ENCODE data around the gene CD4. TPM values are rescaled to one million over a fixed set of nuclear protein-coding genes. Genes with fewer than 3 reads are reported as not detected.

Gene CD4
- total RNA-seq, 1 donor from 2014 or later, result 31.3 TPM

DNA sequence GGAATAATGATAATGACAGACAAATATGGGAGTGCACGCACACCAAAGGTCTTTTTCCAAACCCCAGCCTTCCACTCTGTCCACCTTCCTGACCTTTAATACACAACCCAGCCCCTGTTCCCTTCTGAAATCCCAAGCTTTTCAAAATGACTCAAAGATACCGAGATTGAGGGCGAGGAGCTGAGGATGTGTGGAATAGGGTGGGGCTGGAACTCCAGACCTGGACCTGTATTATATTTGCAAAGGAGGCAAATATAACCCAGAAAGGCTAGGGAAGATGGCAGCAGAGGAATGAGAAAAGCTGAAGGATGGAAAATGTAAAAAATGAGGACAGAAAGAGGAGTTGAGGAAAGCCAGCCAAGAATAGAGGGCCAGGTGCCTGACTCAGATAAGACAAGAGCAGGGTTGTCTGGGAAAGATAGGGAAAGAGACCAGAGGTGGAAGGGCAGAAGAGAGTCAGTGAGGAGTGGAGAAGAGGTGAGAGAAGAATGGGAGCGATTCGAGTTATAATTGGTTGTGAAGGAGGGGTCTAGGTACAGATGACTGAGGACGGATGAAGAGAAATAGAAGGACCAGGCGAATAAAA, 24.2 kb upstream of the CD4 start:
- DNase-seq (ENCODE audit: low spot score), result no peak

DNA sequence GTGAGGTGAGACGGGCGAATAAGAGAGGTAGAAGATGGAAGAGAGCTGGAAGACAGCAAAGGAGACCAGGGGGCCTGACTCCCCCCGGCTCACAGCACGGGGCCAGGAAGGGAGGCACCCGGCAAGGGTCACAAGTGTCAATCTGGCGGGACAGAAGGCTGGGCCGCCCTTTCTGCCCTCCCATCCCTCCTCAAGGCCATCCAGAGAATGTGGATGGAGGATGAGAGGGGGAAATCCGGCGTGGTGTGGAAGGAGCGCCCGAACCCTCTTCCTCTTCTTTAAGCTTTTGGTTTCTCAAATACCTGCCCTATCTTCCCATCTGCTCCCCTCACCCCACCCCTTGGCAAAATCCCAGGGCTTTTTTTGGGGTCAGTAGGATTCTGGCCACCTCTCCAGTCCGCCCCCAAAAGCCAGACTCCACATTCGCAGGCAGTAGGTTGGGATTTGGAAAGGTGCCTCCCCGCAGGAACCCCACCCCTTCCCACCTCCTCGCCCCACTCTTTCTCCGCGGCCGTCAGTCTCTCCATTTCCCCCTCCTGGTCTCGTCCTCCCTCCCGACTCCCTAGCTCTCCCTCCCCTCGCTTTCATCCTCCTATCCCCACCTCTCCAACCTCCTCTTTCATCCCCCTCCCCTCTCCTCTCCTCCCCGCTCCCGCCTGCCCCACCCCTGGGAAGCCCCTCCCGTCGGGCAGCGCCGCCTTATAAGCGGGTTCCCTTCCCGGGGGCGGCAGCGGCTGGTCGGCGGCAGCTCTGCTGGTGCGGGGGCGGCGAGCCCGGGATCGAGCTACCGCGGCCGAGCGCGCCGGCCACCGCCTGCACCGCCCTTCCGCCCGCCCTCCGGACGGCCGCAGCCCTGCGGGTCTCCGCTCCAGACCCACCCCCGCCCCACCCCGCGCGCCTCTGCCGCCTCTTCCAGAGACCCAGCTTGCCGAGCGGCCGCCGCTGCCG, 23.4 kb upstream of the CD4 start, which contains the start of gene PTMS:
TSS of gene PTMS (plus strand) at position 730 of the 948 bp plus-strand sequence. CDS start 343 bp downstream, outside the sequence.
- DNase-seq (ENCODE audit: low spot score), result peak; percentile 93

DNA sequence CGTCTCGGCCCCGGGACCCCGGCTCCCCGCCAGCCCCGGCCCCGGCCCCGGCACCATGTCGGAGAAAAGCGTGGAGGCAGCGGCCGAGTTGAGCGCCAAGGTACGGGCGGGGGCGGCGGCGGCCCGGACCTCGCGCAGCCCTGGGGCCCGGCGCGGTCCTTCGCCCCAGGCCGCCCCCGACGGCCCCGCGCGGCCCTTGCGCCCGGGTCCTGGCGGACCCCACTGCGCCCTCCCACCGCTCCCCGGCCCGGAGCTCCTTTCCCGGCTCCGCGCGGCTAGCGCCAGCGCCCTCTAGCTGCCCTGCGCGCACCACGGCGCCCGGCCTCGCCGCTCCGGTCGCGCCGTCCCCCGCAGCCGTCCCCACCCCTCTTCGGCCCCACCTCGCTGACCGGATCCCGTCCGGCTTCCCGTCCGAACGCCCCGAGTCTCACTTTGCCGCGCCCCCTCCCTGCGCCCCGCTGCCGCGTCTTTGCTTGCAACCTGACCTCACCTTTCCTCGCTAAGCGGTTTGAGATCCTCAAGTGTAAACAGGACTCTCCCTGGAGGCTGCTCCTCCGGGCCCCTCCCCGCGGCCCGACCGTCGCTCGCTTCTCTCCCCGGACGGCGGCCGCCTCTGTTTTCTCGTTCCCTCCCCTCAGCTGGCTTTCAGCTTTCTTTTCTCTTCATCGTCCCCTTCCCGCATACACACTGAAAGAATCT, 22.5 kb upstream of the CD4 start:
- peak; percentile 95 for DNase-seq (ENCODE audit: low spot score)

DNA sequence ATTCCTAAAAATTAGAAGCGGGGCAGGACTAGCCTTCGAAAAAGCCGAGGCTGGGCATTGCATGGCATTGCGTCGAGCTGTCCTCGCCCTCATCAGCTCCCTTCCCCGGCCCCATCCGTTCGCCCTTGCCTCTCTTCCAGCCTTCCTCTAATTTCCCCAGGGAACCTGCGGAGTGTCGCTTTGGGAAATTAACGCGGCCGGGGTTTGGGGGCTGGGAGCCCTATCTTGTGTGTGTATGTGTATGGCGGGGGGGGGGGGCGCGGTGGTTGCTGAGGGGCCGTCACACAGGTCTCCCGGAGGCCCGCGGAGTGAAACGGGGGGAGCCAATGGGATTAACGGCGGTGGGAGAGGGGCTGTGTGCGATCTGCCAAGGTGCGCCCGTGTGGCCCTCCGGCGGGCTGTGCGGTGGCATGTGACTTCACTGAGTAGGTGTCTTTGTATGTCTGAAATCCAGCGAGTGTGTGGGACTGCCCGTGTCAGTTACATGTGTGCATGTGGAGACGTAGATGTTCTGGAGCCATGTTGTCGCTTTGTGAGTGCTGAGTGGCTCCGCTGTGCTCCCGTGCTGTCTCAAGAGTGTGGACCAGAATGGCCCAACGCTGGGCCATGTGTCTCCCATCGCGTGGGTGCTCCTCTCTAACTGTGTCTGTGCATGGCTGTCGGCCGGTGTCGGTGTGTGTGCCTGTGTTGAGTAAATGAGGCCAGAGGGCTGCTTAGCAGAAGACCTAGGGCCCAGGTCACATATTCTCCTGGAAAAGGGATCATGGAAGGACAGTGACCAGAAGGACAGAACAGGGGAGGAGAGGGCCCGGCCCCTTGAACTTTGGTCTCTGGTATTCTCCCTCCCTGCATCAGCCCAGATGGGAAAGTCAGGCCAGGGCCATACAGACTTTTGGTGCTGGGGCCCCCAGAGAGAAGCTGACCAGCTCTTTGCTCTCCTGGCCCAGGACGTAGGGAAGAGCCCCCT, 21.7 kb upstream of the CD4 start:
- no peak for DNase-seq (ENCODE audit: low spot score)

DNA sequence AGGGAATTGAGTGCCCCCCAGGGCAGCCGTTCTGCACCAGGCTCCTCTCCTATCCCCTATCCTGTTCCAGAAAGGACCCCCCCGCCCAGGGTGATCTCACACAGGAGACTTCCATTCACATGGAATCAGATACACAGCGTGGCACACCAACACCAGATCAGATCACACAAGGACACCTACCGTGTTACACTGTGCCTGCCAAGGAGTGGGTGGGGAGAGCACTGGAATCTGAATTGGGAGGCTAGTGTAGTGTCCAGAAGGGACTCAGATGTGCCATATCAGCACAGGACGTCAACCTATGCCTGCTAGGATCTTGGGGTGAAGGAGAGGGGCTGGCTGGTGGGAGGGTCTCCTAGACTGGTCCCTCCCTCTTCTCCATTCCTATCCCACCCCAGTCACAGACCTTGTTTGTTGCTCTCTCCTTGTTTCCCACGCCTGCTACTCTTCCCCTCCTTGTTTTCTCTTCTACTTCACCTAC, 20.9 kb upstream of the CD4 start:
- no peak for DNase-seq (ENCODE audit: low spot score)

DNA sequence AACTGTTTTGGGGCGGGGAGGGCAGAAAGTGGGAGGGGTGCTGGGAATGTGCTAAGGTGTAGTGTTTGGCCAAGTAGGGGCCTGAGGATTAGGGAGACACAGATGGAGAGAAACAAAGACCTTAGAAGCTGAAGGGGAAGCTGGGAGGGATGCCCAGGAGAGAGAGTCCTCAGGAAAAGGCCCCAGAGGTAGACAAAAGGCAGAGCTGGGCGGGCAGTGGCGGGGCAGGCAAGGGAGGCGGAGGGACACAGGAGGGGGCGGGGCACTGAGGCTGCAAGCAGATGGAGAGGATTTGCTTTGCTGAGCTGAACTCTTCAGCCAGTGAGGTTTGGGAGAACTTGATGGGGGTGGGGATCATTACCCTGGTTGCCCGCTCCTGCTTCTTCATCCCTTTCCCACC, 20.3 kb upstream of the CD4 start:
- DNase-seq (ENCODE audit: low spot score), result no peak

DNA sequence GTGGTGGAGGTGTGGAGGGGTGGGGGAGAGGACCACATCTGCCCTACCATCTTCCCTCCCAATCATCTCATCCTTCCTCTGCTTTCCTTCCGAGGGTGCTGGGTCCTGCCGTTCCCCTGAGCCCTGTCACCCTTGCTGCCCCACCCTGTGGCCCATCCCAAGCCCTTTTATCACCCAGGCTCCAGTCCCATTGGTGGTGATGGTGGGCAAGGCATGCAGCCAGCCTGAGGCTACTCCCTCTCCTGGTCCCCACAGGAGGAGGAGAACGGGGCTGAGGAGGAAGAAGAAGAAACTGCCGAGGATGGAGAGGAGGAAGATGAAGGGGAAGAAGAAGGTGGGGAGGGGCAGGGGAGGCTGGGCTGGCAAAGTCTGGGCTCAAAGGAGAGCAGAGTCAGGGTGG, 19.7 kb upstream of the CD4 start:
- no peak for DNase-seq (ENCODE audit: low spot score)

DNA sequence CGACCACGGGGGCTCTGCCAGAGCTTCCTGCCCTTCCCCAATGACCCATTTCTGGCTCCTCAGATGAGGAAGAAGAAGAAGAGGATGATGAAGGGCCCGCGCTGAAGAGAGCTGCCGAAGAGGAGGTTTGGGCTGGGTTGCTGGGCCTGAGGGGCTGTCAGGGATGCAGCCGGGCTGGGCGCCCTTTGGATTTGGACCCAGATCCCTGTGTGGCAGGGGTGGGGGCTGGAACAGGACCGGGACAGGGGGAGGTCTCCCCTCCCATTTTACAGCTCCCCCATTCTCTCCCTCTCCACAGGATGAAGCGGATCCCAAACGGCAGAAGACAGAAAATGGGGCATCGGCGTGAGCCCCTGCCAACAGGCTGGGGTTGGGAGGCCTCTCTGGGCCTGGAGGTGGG, 19.2 kb upstream of the CD4 start:
- no peak for DNase-seq (ENCODE audit: low spot score)

DNA sequence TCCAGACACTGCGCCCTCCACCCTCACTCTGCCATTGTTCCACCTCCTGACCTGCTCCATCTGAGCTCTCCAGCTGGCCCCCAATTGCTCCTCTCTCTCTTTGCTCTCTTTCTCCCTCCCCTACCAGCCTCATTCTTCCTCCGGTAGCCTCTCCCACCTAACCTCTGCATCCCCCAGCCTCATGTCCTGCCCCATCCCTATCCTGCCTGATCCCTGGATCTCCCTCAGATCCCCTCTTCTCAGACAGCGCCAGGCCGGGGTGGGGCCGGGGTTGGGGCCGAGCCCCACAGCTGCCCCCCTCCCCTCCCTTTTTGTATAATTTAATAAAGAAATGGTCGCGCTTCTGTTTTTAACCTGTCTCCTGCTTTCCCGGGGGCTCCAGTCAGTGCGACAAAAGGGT, 18.7 kb upstream of the CD4 start:
- no peak for DNase-seq (ENCODE audit: low spot score)

DNA sequence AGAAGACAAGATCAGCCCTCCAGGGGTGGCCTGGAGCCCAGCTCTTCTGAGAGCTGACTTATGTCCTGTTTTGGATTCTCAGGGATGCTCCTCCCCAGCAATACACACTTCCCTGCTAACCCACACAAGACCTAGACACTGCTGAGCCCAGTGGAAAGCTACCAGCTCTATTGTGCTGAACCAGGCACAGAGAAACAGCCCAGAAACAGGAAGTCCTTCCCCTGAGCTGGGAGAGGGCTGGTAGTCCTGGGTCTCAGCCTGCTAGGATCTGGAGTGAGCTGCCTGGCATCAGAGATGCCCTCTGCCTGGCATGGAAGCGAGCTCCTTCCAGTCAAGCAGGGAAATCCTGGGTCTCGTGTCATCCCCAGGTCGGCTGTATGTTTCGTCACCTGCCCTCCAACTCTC, 18.2 kb upstream of the CD4 start:
- DNase-seq (ENCODE audit: low spot score), result no peak

DNA sequence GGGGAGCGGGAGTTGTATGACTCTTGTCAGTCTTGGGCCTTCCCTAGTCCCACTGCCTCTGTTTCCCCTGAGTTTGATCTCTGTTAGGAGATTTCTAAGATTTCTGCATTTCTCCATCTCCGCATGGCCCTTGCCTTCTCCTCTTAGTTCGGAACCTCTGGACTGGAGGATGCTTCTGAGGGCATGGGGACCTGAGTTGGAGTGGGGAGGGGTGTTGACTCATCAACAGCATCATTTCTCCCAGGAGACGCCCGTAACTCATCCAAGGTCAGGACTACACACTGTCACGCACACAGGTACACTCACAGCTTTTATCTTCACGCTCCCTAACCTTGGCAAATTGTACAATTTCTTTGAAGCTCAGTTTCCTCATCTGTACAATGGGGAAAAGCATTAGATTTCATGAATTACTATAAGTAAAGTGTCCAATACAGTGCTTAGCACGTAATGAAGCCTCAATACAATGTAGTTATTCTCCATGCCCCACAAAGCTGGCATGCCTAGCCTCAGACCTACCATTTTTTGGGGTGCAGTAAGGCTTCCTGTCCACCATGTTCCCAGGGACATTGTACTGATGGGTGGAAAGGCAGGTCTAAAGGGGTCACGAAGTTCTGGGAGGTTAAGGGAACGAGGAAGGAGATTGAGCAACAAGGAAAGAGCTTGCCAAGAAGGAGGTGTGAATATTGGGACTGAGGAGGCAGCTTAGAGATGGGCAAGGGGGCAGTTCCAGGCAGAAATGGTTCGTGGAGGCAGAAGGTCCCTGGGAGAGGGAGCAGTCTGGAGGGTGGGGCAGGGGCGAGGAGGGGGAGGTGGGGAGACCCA, 17.6 kb upstream of the CD4 start:
- no peak for DNase-seq (ENCODE audit: low spot score)

DNA sequence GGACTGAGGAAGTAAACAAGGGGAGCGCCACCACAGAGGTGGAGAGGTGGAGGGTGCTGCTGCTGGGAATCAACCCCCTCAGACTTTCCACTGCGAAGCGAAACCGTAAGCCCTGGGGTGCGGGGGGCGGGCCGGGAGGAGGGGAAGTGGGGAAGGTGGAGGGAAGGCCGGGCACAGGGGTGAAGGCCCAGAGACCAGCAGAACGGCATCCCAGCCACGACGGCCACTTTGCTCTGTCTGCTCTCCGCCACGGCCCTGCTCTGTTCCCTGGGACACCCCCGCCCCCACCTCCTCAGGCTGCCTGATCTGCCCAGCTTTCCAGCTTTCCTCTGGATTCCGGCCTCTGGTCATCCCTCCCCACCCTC, 17.0 kb upstream of the CD4 start, which contains the start of gene LAG3:
TSS of gene LAG3 (plus strand) at position 190 of the 365 bp plus-strand sequence. CDS start 333 bp downstream, outside the sequence.
- no peak for DNase-seq (ENCODE audit: low spot score)

DNA sequence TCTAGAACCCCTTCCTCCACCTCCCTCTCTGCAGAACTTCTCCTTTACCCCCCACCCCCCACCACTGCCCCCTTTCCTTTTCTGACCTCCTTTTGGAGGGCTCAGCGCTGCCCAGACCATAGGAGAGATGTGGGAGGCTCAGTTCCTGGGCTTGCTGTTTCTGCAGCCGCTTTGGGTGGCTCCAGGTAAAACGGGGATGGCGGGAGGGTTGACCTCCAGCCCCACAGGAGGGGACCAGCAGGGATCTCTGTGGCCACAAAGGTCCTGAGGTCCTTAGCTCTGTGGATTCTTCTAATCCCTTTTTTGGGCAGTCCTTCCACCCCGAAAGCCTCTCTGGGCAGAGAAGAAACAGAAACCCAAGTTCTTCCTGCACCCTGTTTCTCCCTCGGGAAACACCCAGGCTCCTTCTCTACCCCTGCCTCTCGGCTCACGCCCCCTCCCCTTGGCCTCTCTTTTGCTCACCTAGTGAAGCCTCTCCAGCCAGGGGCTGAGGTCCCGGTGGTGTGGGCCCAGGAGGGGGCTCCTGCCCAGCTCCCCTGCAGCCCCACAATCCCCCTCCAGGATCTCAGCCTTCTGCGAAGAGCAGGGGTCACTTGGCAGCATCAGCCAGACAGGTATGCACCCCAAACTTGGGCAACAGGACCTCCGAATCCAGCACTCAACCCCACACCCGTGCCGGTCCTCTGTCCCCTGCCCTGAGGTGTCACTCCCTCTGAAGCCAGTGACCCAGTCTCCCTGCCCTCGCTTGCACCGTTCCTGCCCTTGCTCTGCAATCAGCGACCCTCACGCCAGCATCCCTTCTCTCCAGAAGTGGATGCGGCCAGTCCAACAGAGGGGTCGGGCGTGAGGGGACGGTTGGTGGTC, 16.4 kb upstream of the CD4 start:
- DNase-seq (ENCODE audit: low spot score), result no peak

DNA sequence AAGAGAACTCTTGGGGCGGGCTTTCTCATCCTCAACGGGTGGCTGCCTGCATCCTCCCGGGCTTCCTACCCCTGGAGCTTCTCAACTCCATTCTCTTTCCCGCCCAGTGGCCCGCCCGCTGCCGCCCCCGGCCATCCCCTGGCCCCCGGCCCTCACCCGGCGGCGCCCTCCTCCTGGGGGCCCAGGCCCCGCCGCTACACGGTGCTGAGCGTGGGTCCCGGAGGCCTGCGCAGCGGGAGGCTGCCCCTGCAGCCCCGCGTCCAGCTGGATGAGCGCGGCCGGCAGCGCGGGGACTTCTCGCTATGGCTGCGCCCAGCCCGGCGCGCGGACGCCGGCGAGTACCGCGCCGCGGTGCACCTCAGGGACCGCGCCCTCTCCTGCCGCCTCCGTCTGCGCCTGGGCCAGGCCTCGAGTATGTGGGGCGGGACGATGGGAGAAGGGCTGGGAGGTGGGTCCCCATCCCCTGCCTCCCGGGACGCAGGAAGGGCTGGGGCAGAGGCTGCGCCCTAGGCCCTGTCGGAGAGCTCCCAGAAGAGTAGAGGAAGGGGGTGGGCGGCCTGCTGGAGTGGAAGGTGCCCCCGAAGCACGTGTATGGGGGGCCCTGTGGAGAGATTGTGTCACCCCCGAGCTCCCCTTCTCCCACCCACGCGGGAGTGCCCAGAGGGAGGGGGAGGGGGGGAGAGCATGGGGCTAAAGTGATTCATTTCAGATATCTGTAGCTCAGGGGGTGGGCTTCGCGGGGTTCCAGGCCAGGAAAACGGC, 15.6 kb upstream of the CD4 start:
- DNase-seq (ENCODE audit: low spot score), result no peak

DNA sequence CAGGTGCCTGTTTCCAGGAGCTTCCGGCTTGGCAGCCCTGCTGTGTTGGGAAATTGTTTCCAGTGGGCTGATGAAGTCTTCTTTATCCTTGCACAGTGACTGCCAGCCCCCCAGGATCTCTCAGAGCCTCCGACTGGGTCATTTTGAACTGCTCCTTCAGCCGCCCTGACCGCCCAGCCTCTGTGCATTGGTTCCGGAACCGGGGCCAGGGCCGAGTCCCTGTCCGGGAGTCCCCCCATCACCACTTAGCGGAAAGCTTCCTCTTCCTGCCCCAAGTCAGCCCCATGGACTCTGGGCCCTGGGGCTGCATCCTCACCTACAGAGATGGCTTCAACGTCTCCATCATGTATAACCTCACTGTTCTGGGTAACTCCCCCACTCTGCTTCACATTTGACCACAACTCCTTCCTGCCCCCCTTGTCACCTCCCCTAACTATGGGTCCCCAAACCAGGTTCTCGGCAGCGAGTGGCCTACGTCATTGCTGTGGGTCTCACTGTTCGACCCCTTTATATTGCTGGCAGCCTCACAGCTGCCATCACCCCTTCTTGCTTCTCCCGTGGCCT, 14.7 kb upstream of the CD4 start:
- DNase-seq (ENCODE audit: low spot score), result no peak

DNA sequence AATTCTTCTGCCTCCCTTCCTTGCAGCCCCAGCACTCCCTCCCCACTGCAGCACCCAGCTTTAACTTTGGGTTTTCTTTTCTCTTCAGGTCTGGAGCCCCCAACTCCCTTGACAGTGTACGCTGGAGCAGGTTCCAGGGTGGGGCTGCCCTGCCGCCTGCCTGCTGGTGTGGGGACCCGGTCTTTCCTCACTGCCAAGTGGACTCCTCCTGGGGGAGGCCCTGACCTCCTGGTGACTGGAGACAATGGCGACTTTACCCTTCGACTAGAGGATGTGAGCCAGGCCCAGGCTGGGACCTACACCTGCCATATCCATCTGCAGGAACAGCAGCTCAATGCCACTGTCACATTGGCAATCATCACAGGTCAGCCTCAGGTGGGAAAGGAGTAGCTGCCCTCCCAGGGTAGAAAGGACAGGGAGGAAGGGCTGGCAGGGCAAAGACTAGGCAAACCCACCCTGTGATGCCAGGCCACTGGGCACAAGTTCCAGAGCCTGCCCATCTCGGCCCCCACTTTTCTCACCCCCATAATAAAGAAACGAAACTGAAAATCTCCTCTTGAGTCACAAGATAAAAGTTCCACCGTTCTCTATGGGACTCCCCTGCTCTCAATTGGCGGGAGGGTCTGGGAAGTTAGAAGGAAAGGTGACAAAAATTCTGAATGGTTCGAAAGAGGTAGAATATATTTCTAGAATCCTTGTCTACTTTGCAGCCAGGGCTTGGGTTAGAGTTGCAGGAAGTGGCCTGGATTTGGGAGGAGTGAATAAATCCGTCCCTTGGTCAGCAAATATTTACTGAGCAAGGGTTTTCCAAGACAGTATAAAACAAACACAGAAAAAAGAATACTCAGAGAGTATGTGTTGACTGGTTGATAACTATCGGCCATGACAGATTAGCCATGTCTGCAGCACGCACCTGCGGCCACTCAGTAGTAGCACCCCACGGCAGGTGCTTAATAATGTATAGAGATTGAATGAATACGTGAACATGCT, 13.8 kb upstream of the CD4 start:
- no peak for DNase-seq (ENCODE audit: low spot score)
